NCI-H2107 treated with DMSO at 0.1 percent for 48 hours (cell line): ENCODE data around the gene CRISPLD2.
"Not testable (repeated sequence)": the region's sequence is repeated elsewhere in the genome, so short reads cannot be mapped to it uniquely, and the experiment has no call there.

Experiments
- DNase-seq: peaks from one replicate; lab custom pipeline; 2025; ENCODE audit not compliant: unreplicated experiment; lab: John Stamatoyannopoulos, UW

The CRISPLD2 gene

GRCh38 chr16:84926462-84926861, 106.7 kb downstream of the CRISPLD2 start:
- no peak for DNase-seq

DNA sequence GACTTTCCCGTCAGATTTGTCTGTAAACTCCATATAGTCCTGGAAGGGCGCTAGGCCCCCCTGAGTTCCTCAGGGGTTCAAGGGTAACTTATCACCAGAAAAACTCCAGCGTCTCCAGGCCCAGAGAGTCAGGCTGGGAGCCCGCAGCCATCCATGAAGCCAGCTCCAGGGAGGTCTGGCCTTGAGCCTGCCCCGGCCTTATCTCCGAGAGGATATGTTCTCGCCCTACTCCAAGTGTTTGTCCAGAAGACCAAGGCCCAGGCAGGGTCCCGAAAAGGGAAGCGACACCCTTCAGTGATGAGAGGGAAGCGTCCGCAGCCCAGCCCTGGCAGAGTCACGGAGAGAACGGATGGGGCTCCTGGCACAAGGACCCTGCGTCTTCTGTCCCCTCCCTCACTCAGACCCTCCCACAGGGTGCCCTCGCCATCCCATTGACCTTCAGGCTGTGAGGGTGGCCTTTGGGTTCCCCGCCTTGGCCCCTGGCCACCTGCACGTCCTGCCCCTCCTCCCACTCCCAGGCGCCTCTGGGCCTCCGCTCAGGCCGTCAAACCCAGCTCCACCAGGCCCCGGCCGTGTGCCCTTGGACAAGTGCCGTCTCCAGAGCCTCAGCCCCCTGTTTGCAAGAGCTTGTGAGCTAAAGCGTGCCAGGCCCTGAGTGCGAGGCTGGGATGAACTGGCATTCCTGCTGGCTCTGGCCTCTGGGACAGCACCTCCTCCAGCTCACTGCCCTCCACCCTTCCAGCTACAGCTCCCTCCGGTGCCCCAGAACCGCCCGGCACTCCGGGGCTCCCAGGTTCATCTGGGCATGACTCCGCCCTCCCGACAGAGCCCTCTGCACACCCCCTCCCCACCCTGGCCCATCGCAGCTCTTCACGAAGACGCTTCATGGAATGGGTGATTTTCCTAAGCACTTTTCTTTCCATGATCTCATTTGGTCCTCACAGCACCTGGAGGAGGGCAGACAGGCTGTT, 108.1 kb downstream of the CRISPLD2 start:
- DNase-seq = no peak

GRCh38 chr16:84928679-84929420, 109.1 kb downstream of the CRISPLD2 start:
- no peak for DNase-seq

DNA sequence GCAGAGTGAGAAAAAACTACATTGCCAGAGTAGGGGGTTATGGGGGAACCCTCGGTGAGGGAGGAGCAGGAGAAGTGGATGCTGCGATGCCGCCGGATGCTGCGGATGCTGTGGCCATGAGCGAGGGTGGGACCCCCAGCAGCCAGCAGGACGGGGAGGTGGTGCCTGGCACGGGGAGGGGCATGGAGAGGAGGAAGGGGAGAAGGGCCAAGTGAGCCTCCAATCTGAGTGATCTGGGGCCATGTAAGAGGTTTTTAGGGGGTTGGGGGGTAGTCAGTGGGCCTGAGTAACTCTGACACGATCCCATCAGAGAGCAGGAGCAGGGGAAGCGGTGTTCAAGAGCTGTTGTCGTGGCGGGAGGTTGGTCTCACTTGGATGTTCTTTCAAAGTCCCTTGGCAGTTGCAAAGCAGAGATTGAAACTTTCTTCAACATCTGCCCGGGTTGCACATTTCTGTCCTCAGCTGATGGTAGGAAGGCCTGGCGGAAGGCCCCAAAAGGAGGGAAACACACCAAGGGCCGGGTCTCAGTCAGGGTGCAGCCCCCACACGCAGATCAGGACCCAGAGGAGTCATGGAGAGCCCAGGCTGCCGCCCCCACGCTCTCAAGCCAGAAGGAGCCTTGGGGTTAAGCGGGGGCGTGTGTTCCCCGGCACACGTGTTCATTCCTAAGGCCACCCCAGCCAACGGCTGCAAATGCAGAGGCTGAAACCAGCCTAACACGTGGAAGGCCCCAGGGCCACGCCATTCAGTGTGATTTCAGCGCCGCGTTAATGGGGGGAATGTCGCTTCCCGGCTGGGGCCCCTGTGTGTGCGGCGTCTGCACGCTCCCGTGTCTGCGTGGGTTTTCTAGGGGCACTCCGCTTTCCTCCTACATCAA, 109.9 kb downstream of the CRISPLD2 start:
- DNase-seq = no peak

GRCh38 chr16:84930298-84931106, 110.7 kb downstream of the CRISPLD2 start:
- DNase-seq = no peak

DNA sequence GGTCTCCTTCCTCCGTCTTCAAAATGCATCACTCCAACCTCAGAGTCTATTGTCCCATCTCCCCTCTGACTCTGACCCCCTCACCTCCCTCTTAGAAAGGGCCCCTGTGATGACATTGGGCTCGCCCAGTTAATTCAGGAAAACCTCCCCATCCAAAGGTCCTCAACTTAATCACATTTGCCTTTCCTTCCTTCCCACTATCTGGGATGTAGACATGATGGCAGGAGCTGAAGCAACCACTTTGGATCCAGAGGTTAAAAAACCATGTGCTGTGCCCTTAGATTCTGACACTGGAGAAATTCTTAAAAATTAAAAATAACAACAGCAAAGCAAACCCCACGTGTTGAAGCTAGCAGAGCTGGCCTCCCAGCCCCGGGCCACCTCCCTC, 111.3 kb downstream of the CRISPLD2 start:
- no peak for DNase-seq

- DNase-seq = no peak
Observed at GRCh38 chr16:84931506-84931905, 111.7 kb downstream of the CRISPLD2 start.

GRCh38 chr16:84932681-84933080, 112.9 kb downstream of the CRISPLD2 start:
- DNase-seq = no peak

DNA sequence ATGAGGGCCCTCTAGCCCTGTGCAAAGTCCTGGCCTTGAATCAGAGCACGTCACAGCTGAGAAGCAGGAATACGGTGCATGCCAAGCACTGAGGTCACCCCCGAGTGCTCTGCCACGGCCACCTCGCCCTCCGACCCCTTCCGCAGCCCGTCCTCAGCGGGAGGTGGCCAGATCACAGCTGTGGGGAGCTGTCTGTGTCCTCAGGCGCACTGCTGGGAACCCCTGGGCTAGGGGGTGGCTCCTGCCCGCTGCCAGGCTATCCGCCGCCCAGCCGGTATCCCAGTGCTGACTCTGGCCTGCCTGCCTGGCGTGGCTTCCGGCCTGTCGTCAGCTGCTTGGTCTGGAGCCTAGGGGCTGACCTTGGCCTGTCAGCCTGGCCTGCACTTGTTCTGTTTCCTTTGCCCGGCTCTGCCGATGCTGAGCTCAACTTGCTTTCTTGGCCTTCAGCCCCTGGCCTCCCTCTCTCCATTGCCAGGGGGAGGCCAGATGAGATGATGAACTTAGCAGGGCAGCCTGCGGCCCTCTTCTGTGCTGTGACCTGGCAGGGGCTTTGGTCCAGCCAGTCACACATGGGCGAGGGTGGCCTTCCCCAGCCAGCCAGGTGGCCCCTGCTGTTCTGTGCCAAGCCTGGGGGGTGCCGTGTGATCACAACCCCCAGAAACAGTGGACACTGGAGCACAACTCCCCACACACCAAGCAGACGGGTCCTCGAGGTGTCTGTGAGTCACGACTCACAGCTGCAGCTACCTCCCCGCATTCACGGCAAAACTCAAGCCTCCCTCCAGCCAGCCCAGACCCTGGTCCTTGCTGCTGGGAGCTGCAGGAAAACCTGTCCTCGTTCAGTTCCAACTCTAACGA, 114.2 kb downstream of the CRISPLD2 start:
- no peak for DNase-seq

DNA sequence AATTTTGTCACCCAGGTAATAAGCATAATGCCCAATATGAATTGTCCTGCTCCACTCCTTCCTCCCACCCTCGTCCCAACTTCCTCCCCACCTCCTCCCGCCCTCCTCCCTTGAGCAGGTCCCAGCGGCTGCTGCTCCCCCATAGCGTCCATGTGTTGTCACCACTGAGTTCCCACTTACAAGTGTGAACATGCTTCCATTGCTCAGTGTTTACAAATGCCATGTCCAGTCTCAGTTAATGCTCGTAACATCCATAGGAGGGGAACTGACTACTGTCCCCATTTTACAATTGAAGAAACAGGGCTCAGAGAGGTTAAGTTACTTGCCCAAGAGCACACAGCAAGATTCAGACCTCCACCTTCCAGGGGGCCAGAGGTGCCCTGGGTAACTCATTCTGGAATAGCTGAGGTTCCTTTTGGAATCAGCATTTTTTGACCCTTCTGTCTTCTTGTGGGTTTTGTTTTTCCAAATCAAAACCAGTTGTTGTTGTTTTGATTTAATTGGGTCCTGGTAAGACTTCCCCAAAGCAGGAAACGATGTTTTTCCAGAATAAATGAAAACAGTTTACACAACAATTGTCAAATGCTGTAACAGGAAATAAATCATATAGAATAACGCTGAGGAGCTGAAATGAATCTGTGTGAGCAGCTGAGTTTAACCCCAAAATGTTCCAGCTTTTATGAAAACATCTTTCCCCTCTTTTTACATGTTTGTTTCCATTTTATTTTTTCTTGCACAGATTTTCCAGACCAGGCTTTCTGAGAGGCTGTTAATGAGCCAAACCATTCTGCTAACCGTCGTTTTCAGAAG, 117.6 kb downstream of the CRISPLD2 start:
- DNase-seq = no peak

- DNase-seq = not testable (repeated sequence)
Observed at GRCh38 chr16:84938616-84939015, 118.8 kb downstream of the CRISPLD2 start.

DNA sequence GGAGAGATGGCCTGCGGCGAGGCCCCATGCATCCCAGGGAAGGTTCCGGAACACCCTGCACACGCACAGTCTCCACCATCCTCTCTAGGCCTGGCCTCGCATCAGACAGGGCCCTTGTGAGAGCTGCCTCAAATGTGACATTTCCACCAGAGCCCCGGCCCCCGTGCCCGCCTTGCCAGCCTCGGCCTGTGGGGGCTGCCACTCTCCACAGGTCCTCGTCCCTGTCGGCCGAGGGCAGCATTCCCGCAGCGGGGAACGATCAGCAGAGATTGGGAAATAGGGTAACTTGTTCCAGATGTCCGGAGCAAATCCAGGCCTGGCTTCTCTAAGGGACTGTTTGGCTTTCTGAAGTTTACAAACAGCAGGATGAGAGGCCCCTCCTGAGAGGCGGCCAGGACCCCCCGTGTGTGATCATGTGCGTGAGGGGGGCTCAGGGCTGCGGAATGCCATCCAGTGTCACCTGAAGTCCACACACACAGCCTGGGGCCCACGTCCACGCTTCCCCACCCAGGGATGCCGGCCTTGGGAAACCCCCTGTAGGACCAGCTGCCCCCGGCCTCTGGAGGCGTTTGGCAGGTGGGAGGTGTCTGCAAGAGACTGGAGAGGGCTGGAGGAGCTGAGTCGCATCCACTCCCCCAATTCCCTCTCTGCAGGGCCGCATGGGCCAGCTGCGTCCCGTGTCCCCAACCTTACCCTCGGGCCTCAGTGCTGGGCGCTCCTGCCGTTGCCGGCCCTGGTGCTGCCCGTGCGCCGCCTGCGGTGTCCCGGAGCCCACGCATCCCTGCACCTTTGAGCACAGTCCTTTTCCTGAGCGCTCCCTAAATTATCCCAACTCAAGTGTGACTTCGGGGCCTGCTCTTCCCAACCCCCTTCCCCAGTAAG, 121.1 kb downstream of the CRISPLD2 start:
- DNase-seq = no peak

- DNase-seq = no peak
Observed at GRCh38 chr16:84941921-84942320, 122.1 kb downstream of the CRISPLD2 start.

GRCh38 chr16:84942786-84943185, 123.0 kb downstream of the CRISPLD2 start:
- DNase-seq = no peak

DNA sequence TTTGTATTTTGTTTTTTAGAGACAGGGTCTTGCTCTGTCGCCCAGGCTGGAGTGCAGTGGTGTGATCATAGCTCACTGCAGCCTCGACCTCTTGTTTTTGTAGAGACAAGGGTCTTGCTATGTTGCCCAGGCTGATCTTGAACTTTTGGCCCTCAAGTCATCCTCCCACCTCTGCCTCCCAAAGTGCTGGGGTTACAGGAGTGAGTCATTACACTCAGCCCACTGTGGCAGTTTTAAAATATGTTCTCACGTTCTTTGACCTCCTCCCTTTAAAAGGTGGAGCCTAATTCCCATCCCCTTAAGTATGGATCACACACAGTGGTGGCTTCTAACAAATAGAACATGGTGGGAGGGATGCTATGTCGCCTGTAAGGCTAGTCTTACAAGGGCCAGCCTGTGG, 123.8 kb downstream of the CRISPLD2 start:
- DNase-seq = no peak

GRCh38 chr16:84947022-84947421, 127.2 kb downstream of the CRISPLD2 start:
- no peak for DNase-seq

- DNase-seq = no peak
Observed at GRCh38 chr16:84947996-84948850, 128.4 kb downstream of the CRISPLD2 start.
